Mesodermal cell (in vitro differentiated cells): ENCODE data around the gene FAT1.
"Not testable (repeated sequence)": the region's sequence is repeated elsewhere in the genome, so short reads cannot be mapped to it uniquely, and the experiment has no call there.

ENCODE experiments used
- H3K27ac ChIP-seq: 2 replicates; pipeline ENCODE4 v1.7.0; 2013; ENCODE audit warnings: mild to moderate bottlenecking, low read depth, low read length, moderate library complexity; ENCODE audit not compliant: severe bottlenecking
- H3K36me3 ChIP-seq: 2 replicates; pipeline ENCODE4 v1.7.1; 2013; ENCODE audit warnings: mild to moderate bottlenecking, low read length, moderate library complexity; ENCODE audit not compliant: control insufficient read depth, insufficient read depth
- H3K4me1 ChIP-seq: one replicate; pipeline ENCODE4 v1.7.1; 2013; ENCODE audit warnings: mild to moderate bottlenecking, low read length; ENCODE audit not compliant: insufficient read depth, control insufficient read depth, poor library complexity, severe bottlenecking
- H3K4me3 ChIP-seq: 2 replicates; pipeline ENCODE4 v1.7.0; 2013; ENCODE audit warnings: low read length, control low read depth, mild to moderate bottlenecking; ENCODE audit not compliant: insufficient read depth, poor library complexity, severe bottlenecking; ENCODE audit errors: extremely low read depth
- H3K9me3 ChIP-seq: 2 replicates; pipeline ENCODE4 v1.7.1; 2013; ENCODE audit warnings: mild to moderate bottlenecking, low read length, moderate library complexity; ENCODE audit not compliant: control insufficient read depth
- WGBS, 2 experiments: methylation state at CpG; one replicate each; pipeline ENCODE4 v1.1.5; 2013; ENCODE audit warnings: missing lambda C conversion rate in 2 of 2; ENCODE audit not compliant: insufficient coverage in 2 of 2; 5-methylcytosine and 5-hydroxymethylcytosine counted together

The FAT1 gene

GRCh38 chr4:186762865-186763264 is 39.2 kb upstream of the FAT1 start:
- Histone ChIP-seq H3K4me3 (no peak overlapping the region), H3K36me3 (no peaks in the 10 kb centered on the region), H3K27ac (no peak overlapping the region), H3K4me1 (peaks cover 7% of the 10 kb centered on the region), H3K9me3 (no peaks in the 10 kb centered on the region)
- WGBS, 2 experiments, result 89 to 91% methylated on average over 3 to 4 of the region's 4 CpGs

- H3K27ac ChIP-seq, result no peak overlapping the region
- H3K36me3 ChIP-seq, result no peaks in the 10 kb centered on the region
- 90 to 100% methylated on average over 1 of the region's 2 CpGs for WGBS, 2 experiments
- peaks cover 7% of the 10 kb centered on the region for H3K4me1 ChIP-seq
- no peak overlapping the region for H3K4me3 ChIP-seq
- no peaks in the 10 kb centered on the region for H3K9me3 ChIP-seq
These were observed 38.7 kb upstream of the FAT1 start for GRCh38 chr4:186762361-186762760.

GRCh38 chr4:186761956-186762355 is 38.3 kb upstream of the FAT1 start:
- 80% methylated on average over 1 of the region's 2 CpGs; no CpG with 5 or more reads in 1 of the 2 experiments for WGBS, 2 experiments
- not testable (repeated sequence) for H3K4me1 ChIP-seq, H3K27ac ChIP-seq, H3K9me3 ChIP-seq, H3K36me3 ChIP-seq, H3K4me3 ChIP-seq

- Histone ChIP-seq H3K4me1 (peaks cover 7% of the 10 kb centered on the region), H3K9me3 (no peaks in the 10 kb centered on the region), H3K4me3 (no peak overlapping the region), H3K27ac (no peak overlapping the region), H3K36me3 (no peaks in the 10 kb centered on the region)
- 100% methylated on average over 1 of the region's 3 CpGs; no CpG with 5 or more reads in 1 of the 2 experiments for WGBS, 2 experiments
These were observed 37.7 kb upstream of the FAT1 start for GRCh38 chr4:186761393-186761792.

GRCh38 chr4:186760576-186760975 is 36.9 kb upstream of the FAT1 start:
- Histone ChIP-seq H3K27ac (no peak overlapping the region), H3K36me3 (no peaks in the 10 kb centered on the region), H3K4me1 (peaks cover 2% of the 10 kb centered on the region), H3K9me3 (no peaks in the 10 kb centered on the region), H3K4me3 (no peak overlapping the region)
- WGBS, 2 experiments, result 78 to 90% methylated on average over 4 to 6 of the region's 6 CpGs

GRCh38 chr4:186759990-186760389 is 36.3 kb upstream of the FAT1 start:
- H3K9me3 ChIP-seq, result no peaks in the 10 kb centered on the region
- no peak overlapping the region for H3K4me3 ChIP-seq
- H3K4me1 ChIP-seq, result no peaks in the 10 kb centered on the region
- H3K27ac ChIP-seq, result no peak overlapping the region
- WGBS, 2 experiments, result 84 to 93% methylated on average over 9 of the region's 10 CpGs
- no peaks in the 10 kb centered on the region for H3K36me3 ChIP-seq

- H3K36me3 ChIP-seq, result no peaks in the 10 kb centered on the region
- H3K27ac ChIP-seq, result no peak overlapping the region
- 96 to 97% methylated on average over 25 to 26 of the region's 35 CpGs for WGBS, 2 experiments
- no peaks in the 10 kb centered on the region for H3K4me1 ChIP-seq
- no peak overlapping the region for H3K4me3 ChIP-seq
- no peaks in the 10 kb centered on the region for H3K9me3 ChIP-seq
These were observed 35.5 kb upstream of the FAT1 start for GRCh38 chr4:186758929-186759682.

GRCh38 chr4:186757696-186758355 is 34.2 kb upstream of the FAT1 start:
- H3K27ac ChIP-seq, result no peak overlapping the region
- H3K4me1 ChIP-seq, result no peaks in the 10 kb centered on the region
- H3K9me3 ChIP-seq, result no peaks in the 10 kb centered on the region
- H3K36me3 ChIP-seq, result no peaks in the 10 kb centered on the region
- H3K4me3 ChIP-seq, result no peak overlapping the region
- WGBS, 2 experiments, result 88 to 100% methylated on average over 2 to 5 of the region's 13 CpGs

GRCh38 chr4:186756550-186756949 is 32.9 kb upstream of the FAT1 start:
- 91 to 92% methylated on average over 5 of the region's 5 CpGs for WGBS, 2 experiments
- H3K27ac ChIP-seq, H3K4me1 ChIP-seq, H3K36me3 ChIP-seq, H3K4me3 ChIP-seq, H3K9me3 ChIP-seq: not testable (repeated sequence)

- 97 to 100% methylated on average over 6 of the region's 8 CpGs for WGBS, 2 experiments
- Histone ChIP-seq H3K36me3 (no peaks in the 10 kb centered on the region), H3K4me3 (no peak overlapping the region), H3K4me1 (no peaks in the 10 kb centered on the region), H3K9me3 (no peaks in the 10 kb centered on the region), H3K27ac (no peak overlapping the region)
These were observed 32.2 kb upstream of the FAT1 start for GRCh38 chr4:186755550-186756519.
